ENCODE results near the gene IREB2. TPM values are rescaled to one million over a fixed set of nuclear protein-coding genes. Genes with fewer than 3 reads are reported as not detected.

The IREB2 gene
- total and polyA plus RNA-seq, 2 of the 13 experiments (the other 11 are each of a cell fraction or from before 2014, with no cell fraction given): 24.2 to 30.4 TPM

DNA sequence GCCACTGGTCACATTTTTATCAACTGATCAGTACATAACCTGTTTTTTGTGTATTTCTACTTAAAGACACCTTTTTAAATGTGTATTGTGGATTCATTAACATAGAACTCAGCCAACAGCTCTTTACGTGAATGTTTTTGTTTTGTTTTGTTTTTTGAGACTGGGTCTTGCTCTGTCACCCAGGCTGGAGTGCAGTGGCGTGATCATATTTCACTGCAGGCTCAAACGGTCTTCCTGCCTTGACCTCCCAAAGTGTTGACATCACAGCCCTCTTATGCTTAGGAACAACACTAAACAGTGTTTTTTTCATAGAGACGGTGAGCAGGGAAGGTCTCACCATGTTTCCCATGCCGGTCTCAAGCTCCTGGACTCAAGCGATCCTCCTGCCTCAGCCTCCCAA is 112.2 kb downstream of the IREB2 start:
- BruUV-seq (replicated peaks): TSS peak; percentile 7
- H3K36me3 ChIP-seq (replicated peaks in 1 of 2; ENCODE audit: control insufficient read depth in 1 of 2, insufficient read depth in 2 of 2, low read length in 2 of 2): peaks cover 13 to 30% of the 10 kb centered on the region in 2 experiments
- H3K9ac ChIP-seq (ENCODE audit: insufficient read depth, low read depth, low read length): no peak overlapping the region
- H3K4me3 ChIP-seq (replicated peaks in 1 of 3; ENCODE audit: insufficient read depth in 1 of 3, low read depth in 2 of 3, low read length in 3 of 3): no peak overlapping the region
- H3K79me2 ChIP-seq (ENCODE audit: insufficient read depth, low read length): no peaks in the 10 kb centered on the region
- H3K27ac ChIP-seq (ENCODE audit: extremely low read length, insufficient read depth, low read length): no peak overlapping the region
- H3K9me3 ChIP-seq (ENCODE audit: low read length): no peaks in the 10 kb centered on the region
- ATAC-seq (no peak), FAIRE-seq (no peak), DNase-seq (ENCODE audit: low spot score) (no peak)
- no peak for TF ChIP-seq DMAP1 (CRISPR knock-in tag; IDR thresholded peaks at IDR 0.05)
- TF ChIP-seq, protein P1, sequence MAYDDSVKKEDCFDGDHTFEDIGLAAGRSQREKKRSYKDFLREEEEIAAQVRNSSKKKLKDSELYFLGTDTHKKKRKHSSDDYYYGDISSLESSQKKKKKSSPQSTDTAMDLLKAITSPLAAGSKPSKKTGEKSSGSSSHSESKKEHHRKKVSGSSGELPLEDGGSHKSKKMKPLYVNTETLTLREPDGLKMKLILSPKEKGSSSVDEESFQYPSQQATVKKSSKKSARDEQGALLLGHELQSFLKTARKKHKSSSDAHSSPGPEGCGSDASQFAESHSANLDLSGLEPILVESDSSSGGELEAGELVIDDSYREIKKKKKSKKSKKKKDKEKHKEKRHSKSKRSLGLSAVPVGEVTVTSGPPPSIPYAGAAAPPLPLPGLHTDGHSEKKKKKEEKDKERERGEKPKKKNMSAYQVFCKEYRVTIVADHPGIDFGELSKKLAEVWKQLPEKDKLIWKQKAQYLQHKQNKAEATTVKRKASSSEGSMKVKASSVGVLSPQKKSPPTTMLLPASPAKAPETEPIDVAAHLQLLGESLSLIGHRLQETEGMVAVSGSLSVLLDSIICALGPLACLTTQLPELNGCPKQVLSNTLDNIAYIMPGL (CRISPR knock-in tag; IDR thresholded peaks at IDR 0.05; ENCODE audit: borderline replicate concordance in 1 of 2, low read depth in 1 of 2): no peak
- no peak for TF ChIP-seq PLRG1 (conservative IDR thresholded peaks at IDR 0.05)
- no peak for TF ChIP-seq CAMTA2 (CRISPR knock-in tag; IDR thresholded peaks at IDR 0.05; ENCODE audit: borderline replicate concordance)
- ChIA-PET POLR2A (interaction anchor here (1.2 to 3.0 kb wide), 2 partner anchors 9 to 15 kb away, joined by 5 to 15 read pairs; partner anchors contain the start of genes CHRNA5 and PSMA4), CTCF (ENCODE audit: low intra/inter-chr PET ratio, low total read pairs) (no interaction called here)
- no peaks in the 10 kb centered on the region for H3K4me1 ChIP-seq (ENCODE audit: insufficient read depth, low read length)
- 91% methylated on average over 6 of the region's 6 CpGs for WGBS (ENCODE audit: low lambda C conversion rate)
- H3K4me2 ChIP-seq (ENCODE audit: low read depth, low read length): no peak overlapping the region
- H2AFZ ChIP-seq (ENCODE audit: low read length): no peak overlapping the region
- H3K27me3 ChIP-seq (ENCODE audit: control insufficient read depth in 1 of 2, insufficient read depth in 2 of 2, low read length in 2 of 2): no peaks in the 10 kb centered on the region
- intact Hi-C loops (cut with micrococcal nuclease; ENCODE audit: unreplicated experiment) (no loop called here), in situ Hi-C loops (cut with HindIII; ENCODE audit: extremely low pct_ligation_motif_present, low pct_unique_long_range_greater_than_20kb) (no loop called here)
- no peaks in the 10 kb centered on the region for H4K20me1 ChIP-seq (ENCODE audit: insufficient read depth, low read length)

DNA sequence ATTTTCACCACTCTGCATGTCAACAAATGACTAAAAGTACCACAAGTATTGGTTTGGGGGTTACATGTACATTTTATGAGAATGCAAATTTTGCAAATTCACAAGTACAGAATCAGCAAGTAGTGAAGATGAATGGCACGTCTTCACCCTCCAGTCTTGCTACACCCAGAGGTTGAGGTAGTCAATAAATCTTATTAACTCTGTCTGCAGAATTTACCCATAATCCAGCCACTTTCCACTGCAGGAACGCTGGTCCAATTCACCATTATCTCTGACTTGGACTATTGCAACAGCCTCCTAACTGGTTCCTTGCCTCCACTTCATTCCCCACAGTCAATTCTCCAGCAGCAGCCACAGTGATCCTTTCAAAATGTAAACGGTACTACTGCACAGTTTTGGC is 112.8 kb downstream of the IREB2 start:
- CTCF ChIA-PET (ENCODE audit: low intra/inter-chr PET ratio, low total read pairs): no interaction called here
- Histone ChIP-seq H3K9me3 (ENCODE audit: low read length) (no peaks in the 10 kb centered on the region), H3K4me1 (ENCODE audit: insufficient read depth, low read length) (no peaks in the 10 kb centered on the region), H3K4me3 (replicated peaks in 1 of 3; ENCODE audit: insufficient read depth in 1 of 3, low read depth in 2 of 3, low read length in 3 of 3) (no peak overlapping the region), H3K79me2 (ENCODE audit: insufficient read depth, low read length) (no peaks in the 10 kb centered on the region), H3K27me3 (ENCODE audit: control insufficient read depth in 1 of 2, insufficient read depth in 2 of 2, low read length in 2 of 2) (no peaks in the 10 kb centered on the region), H3K27ac (ENCODE audit: extremely low read length, insufficient read depth, low read length) (no peak overlapping the region), H3K4me2 (ENCODE audit: low read depth, low read length) (no peak overlapping the region), H3K36me3 (replicated peaks in 1 of 2; ENCODE audit: control insufficient read depth in 1 of 2, insufficient read depth in 2 of 2, low read length in 2 of 2) (peaks cover 11 to 24% of the 10 kb centered on the region in 2 experiments), H3K9ac (ENCODE audit: insufficient read depth, low read depth, low read length) (no peak overlapping the region), H2AFZ (ENCODE audit: low read length) (no peak overlapping the region), H4K20me1 (ENCODE audit: insufficient read depth, low read length) (no peaks in the 10 kb centered on the region)
- no peak for DNase-seq (ENCODE audit: low spot score)
- no peak for ATAC-seq
- 82% methylated on average over 3 of the region's 3 CpGs for WGBS (ENCODE audit: low lambda C conversion rate)
- intact Hi-C loops (cut with micrococcal nuclease; ENCODE audit: unreplicated experiment) (no loop called here), in situ Hi-C loops (cut with HindIII; ENCODE audit: extremely low pct_ligation_motif_present, low pct_unique_long_range_greater_than_20kb) (no loop called here)
- BruUV-seq (replicated peaks): no TSS peak
- TF ChIP-seq POLR2G (IDR thresholded peaks at IDR 0.05; ENCODE audit: low read depth, low read length): peak; percentile 17; the same call in 1 of the 2 replicates
- no peak for TF ChIP-seq YEATS2 (CRISPR knock-in tag; IDR thresholded peaks at IDR 0.05; ENCODE audit: borderline replicate concordance)
- TF ChIP-seq POLR2AphosphoS5 (IDR thresholded peaks at IDR 0.05; ENCODE audit: low read depth, low read length): peak; percentile 20; the same call in 1 of the 2 replicates
- POLR2A ChIA-PET: interaction anchor here (3.0 kb wide), 1 partner anchor 10 kb away, joined by 15 read pairs; the partner anchor contains the start of gene PSMA4
- FAIRE-seq: no peak

Other genes starting within 250 kb of the IREB2 start
- gene ACSBG1, start 203.7 kb upstream of the IREB2 start, total RNA-seq (2016; rRNA removed; fragmentation: Illumina TruSeq; extraction: Trizol): 0.35 and 0.97 TPM in 2 replicates
- 0.71 and 0.81 TPM in 2 replicates for gene ACSBG1, start 203.7 kb upstream of the IREB2 start, polyA plus RNA-seq (2011; rRNA removed)
- gene DNAJA4, start 173.7 kb upstream of the IREB2 start, total RNA-seq (2016; rRNA removed; fragmentation: Illumina TruSeq; extraction: Trizol): not detected in 2 replicates
- not detected in 2 replicates for gene DNAJA4, start 173.7 kb upstream of the IREB2 start, polyA plus RNA-seq (2011; rRNA removed)
- 69.5 and 98.2 TPM in 2 replicates for gene SKIC8, start 138.6 kb upstream of the IREB2 start, total RNA-seq (2016; rRNA removed; fragmentation: Illumina TruSeq; extraction: Trizol)
- gene SKIC8, start 138.6 kb upstream of the IREB2 start, polyA plus RNA-seq (2011; rRNA removed): 56.5 and 70.6 TPM in 2 replicates
- not detected in 2 replicates for gene CRABP1, start 97.9 kb upstream of the IREB2 start, total RNA-seq (2016; rRNA removed; fragmentation: Illumina TruSeq; extraction: Trizol)
- not detected in 2 replicates for gene CRABP1, start 97.9 kb upstream of the IREB2 start, polyA plus RNA-seq (2011; rRNA removed)
- gene HYKK, start 69.4 kb downstream of the IREB2 start, total RNA-seq (2016; rRNA removed; fragmentation: Illumina TruSeq; extraction: Trizol): 5.4 and 6.5 TPM in 2 replicates
- 3.5 and 3.6 TPM in 2 replicates for gene HYKK, start 69.4 kb downstream of the IREB2 start, polyA plus RNA-seq (2011; rRNA removed)
- gene PSMA4, start 102.2 kb downstream of the IREB2 start, total RNA-seq (2016; rRNA removed; fragmentation: Illumina TruSeq; extraction: Trizol): 404 and 667 TPM in 2 replicates
- gene PSMA4, start 102.2 kb downstream of the IREB2 start, polyA plus RNA-seq (2011; rRNA removed): 145 and 202 TPM in 2 replicates
- gene CHRNA5, start 127.3 kb downstream of the IREB2 start, total RNA-seq (2016; rRNA removed; fragmentation: Illumina TruSeq; extraction: Trizol): 5.1 and 10.5 TPM in 2 replicates
- 3.7 and 4.1 TPM in 2 replicates for gene CHRNA5, start 127.3 kb downstream of the IREB2 start, polyA plus RNA-seq (2011; rRNA removed)
- not detected in 2 replicates for gene CHRNA3, start 182.8 kb downstream of the IREB2 start, total RNA-seq (2016; rRNA removed; fragmentation: Illumina TruSeq; extraction: Trizol)
- not detected in 2 replicates for gene CHRNA3, start 182.8 kb downstream of the IREB2 start, polyA plus RNA-seq (2011; rRNA removed)
- gene CHRNB4, start 203.0 kb downstream of the IREB2 start, total RNA-seq (2016; rRNA removed; fragmentation: Illumina TruSeq; extraction: Trizol): not detected in 2 replicates
- gene CHRNB4, start 203.0 kb downstream of the IREB2 start, polyA plus RNA-seq (2011; rRNA removed): not detected in 2 replicates

Measured in HepG2 (cell line).